Astrocyte (in vitro differentiated cells and primary cell): ENCODE data around the gene TMBIM4. TPM values are rescaled to one million over a fixed set of nuclear protein-coding genes. Genes with fewer than 3 reads are reported as not detected.

Experiments
- DNase-seq: peaks from one replicate; pipeline ENCODE4 v3.0.0-alpha.2; 2010; ENCODE audit warnings: low read depth
- FAIRE-seq: peaks from 2 replicates; lab custom pipeline; 2011; peaks lifted over from hg19 to GRCh38; lab: Jason Lieb, UNC
- H2AFZ ChIP-seq: 2 replicates; pipeline ENCODE4 v1.6.0; 2012; ENCODE audit warnings: low read depth, low read length, inconsistent platforms
- H3K27ac ChIP-seq: 2 replicates; pipeline ENCODE4 v1.5.1; 2011; ENCODE audit warnings: low read depth, low read length, inconsistent platforms
- H3K27me3 ChIP-seq: 2 replicates; pipeline ENCODE4 v1.6.0; 2011; ENCODE audit warnings: low read length, inconsistent platforms; ENCODE audit not compliant: insufficient read depth
- H3K36me3 ChIP-seq: 2 replicates; pipeline ENCODE4 v1.5.1; 2011; ENCODE audit warnings: low read length, inconsistent platforms; ENCODE audit not compliant: insufficient read depth
- H3K4me1 ChIP-seq: 2 replicates; pipeline ENCODE4 v1.5.1; 2011; ENCODE audit warnings: low read length, inconsistent platforms; ENCODE audit not compliant: insufficient read depth
- H3K4me2 ChIP-seq: 2 replicates; pipeline ENCODE4 v1.6.0; 2012; ENCODE audit warnings: low read length, inconsistent platforms
- H3K4me3 ChIP-seq: 2 replicates; pipeline ENCODE4 v1.5.1; 2011; ENCODE audit warnings: low read depth, mild to moderate bottlenecking, low read length, inconsistent platforms; ENCODE audit not compliant: insufficient read depth
- H3K79me2 ChIP-seq: 2 replicates; pipeline ENCODE4 v1.6.0; 2012; ENCODE audit warnings: mild to moderate bottlenecking, low read length, inconsistent platforms; ENCODE audit not compliant: insufficient read depth
- H3K9ac ChIP-seq: 2 replicates; pipeline ENCODE4 v1.6.0; 2012; ENCODE audit warnings: mild to moderate bottlenecking, low read length, inconsistent platforms
- H3K9me3 ChIP-seq: 2 replicates; pipeline ENCODE4 v1.5.1; 2012; ENCODE audit warnings: low read depth, mild to moderate bottlenecking, low read length, inconsistent platforms; ENCODE audit not compliant: insufficient read depth
- H4K20me1 ChIP-seq: 2 replicates; pipeline ENCODE4 v1.6.0; 2012; ENCODE audit warnings: low read length, inconsistent platforms; ENCODE audit not compliant: insufficient read depth
- H3K27ac Mint-ChIP-seq: one replicate; pipeline ENCODE4 v1.8.0; 2021; ENCODE audit warnings: mild to moderate bottlenecking, mixed read lengths; ENCODE audit not compliant: unreplicated experiment
- H3K27me3 Mint-ChIP-seq: one replicate; pipeline ENCODE4 v1.8.0; 2021; ENCODE audit warnings: low read depth, mixed read lengths; ENCODE audit not compliant: unreplicated experiment
- H3K36me3 Mint-ChIP-seq: one replicate; pipeline ENCODE4 v1.8.0; 2021; ENCODE audit warnings: low read depth, mixed read lengths; ENCODE audit not compliant: unreplicated experiment
- H3K4me1 Mint-ChIP-seq: one replicate; pipeline ENCODE4 v1.8.0; 2021; ENCODE audit warnings: low read depth, mixed read lengths; ENCODE audit not compliant: unreplicated experiment
- H3K4me3 Mint-ChIP-seq: one replicate; pipeline ENCODE4 v1.8.0; 2021; ENCODE audit warnings: mild to moderate bottlenecking, moderate library complexity, mixed read lengths; ENCODE audit not compliant: unreplicated experiment
- H3K9me3 Mint-ChIP-seq: one replicate; pipeline ENCODE4 v1.8.0; 2021; ENCODE audit warnings: mild to moderate bottlenecking, mixed read lengths; ENCODE audit not compliant: unreplicated experiment
- CTCF ChIP-seq: IDR thresholded peaks from 2 replicates; pipeline ENCODE4 v1.5.1; 2011; ENCODE audit warnings: low read depth, mild to moderate bottlenecking, inconsistent platforms, low read length, moderate library complexity; ENCODE audit not compliant: insufficient read depth
- EZH2 ChIP-seq: IDR thresholded peaks from 2 replicates; pipeline ENCODE4 v1.6.1; 2012; ENCODE audit warnings: mild to moderate bottlenecking, low read length, inconsistent platforms; ENCODE audit not compliant: insufficient read depth
- total RNA-seq: library from RNA; stranded (reverse); gene quantifications from 2 replicates; pipeline ENCODE4 v1.2.1, GENCODE V29; 2021

Gene TMBIM4
- total RNA-seq, 1 donor from 2014 or later = 41.5 TPM

- DNase-seq (no peak), FAIRE-seq (no peak)
- no peak overlapping the region for H3K27ac ChIP-seq
- H3K9ac ChIP-seq = no peak overlapping the region
- H4K20me1 ChIP-seq = no peaks in the 10 kb centered on the region
- H3K27me3 ChIP-seq = no peaks in the 10 kb centered on the region
- Mint-ChIP-seq H3K9me3 (peaks cover 3% of the 10 kb centered on the region), H3K27me3 (no peaks in the 10 kb centered on the region), H3K4me1 (peaks cover 11% of the 10 kb centered on the region), H3K36me3 (no peaks in the 10 kb centered on the region), H3K27ac (no peak overlapping the region), H3K4me3 (no peak overlapping the region)
- H3K4me1 ChIP-seq = peaks cover 3% of the 10 kb centered on the region
- no peaks in the 10 kb centered on the region for H3K36me3 ChIP-seq
- TF ChIP-seq CTCF = no peak
- TF ChIP-seq EZH2 = no peak
- no peaks in the 10 kb centered on the region for H3K79me2 ChIP-seq
- no peaks in the 10 kb centered on the region for H3K9me3 ChIP-seq
- H2AFZ ChIP-seq = no peak overlapping the region
- no peak overlapping the region for H3K4me3 ChIP-seq
- no peak overlapping the region for H3K4me2 ChIP-seq
These were observed 83.8 kb downstream of the TMBIM4 start for GRCh38 chr12:66085998-66086397.

Other genes starting within 250 kb of the TMBIM4 start
- gene LLPH, start 39.2 kb downstream of the TMBIM4 start, total RNA-seq = 34.6 and 37.3 TPM in 2 replicates
- 0.05 and 0.10 TPM in 2 replicates for gene IRAK3, start 19.2 kb upstream of the TMBIM4 start, total RNA-seq
- 4.1 and 4.5 TPM in 2 replicates for gene HELB, start 132.5 kb upstream of the TMBIM4 start, total RNA-seq